Right ventricle myocardium inferior (tissue), 1 donor: ENCODE data around the gene SPDYE2B. TPM values are rescaled to one million over a fixed set of nuclear protein-coding genes. Genes with fewer than 3 reads are reported as not detected.
A peak's percentile ranks its signal among the peaks of the same experiment; 100 is the strongest.
"Not testable (repeated sequence)": the region's sequence is repeated elsewhere in the genome, so short reads cannot be mapped to it uniquely, and the experiment has no call there.

Experiments
- ATAC-seq: fragments of 200-7000 bp; cut with Tn5 transposase; one replicate; pipeline ENCODE4 v1.9.1; 2020; ENCODE audit warnings: mild to moderate bottlenecking, moderate library complexity
- DNase-seq: peaks from one replicate; pipeline ENCODE4 v3.0.0; 2021; ENCODE audit errors: missing footprints
- intact Hi-C: fragments of 100-400 bp; cut with DNase I; formaldehyde crosslinking; loops from one replicate; pipeline ENCODE4 v1.11.0; 2022
- long read RNA-seq: library from polyadenylated mRNA; unstranded; transcript quantifications from one replicate; pipeline ENCODE4 v2.0.0, GENCODE V29; 2021
- total RNA-seq: library from RNA; stranded (reverse); fragmentation: NEBNext Ultra II Directional; extraction: Animal tissue kit (Norgen Biotek cat#: 25700); gene quantifications from one replicate; pipeline ENCODE4 v1.2.1, GENCODE V29; 2021
- donor health status: DM: no; HTN: yes; CAD: no; lungs with severe emphysema.

SPDYE2B gene, protein sequence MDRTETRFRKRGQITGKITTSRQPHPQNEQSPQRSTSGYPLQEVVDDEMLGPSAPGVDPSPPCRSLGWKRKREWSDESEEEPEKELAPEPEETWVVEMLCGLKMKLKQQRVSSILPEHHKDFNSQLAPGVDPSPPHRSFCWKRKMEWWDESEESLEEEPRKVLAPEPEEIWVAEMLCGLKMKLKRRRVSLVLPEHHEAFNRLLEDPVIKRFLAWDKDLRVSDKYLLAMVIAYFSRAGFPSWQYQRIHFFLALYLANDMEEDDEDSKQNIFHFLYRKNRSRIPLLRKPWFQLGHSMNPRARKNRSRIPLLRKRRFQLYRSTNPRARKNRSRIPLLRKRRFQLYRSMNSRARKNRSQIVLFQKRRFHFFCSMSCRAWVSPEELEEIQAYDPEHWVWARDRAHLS
- total RNA-seq, result not detected
- long read RNA-seq, result 0 reads

DNA sequence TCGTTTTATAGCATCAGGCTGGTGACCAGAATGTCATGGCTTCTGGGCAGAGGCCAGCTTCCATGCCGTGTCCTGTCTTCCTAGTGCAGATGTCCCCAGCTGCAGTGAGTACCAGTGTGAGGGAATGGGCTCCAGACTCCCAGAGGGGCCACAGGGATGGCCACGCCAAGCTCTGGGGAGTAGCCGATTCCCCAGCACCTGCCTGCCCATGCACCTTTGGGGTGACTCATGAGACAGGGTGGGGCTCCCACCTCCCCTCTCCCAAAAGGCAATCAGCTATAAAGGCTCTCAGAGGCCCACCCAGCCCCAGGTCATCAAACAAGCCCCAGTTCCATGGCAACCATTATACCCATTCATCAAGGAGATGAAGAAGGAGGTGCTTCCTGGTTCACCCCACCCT, at the start of gene SPDYE2B:
SPDYE2B (plus strand) TSS at position 396 of the 400 bp plus-strand sequence. CDS start 2,030 bp downstream, outside the sequence.
- peak; percentile 33 for ATAC-seq
- intact Hi-C loops, DNase-seq: not testable (repeated sequence)

GRCh38 chr7:102602317-102602716, 47.8 kb upstream of the SPDYE2B start:
- intact Hi-C loops, DNase-seq, ATAC-seq: not testable (repeated sequence)

GRCh38 chr7:102604431-102605145, 45.5 kb upstream of the SPDYE2B start:
- ATAC-seq, intact Hi-C loops, DNase-seq: not testable (repeated sequence)

DNA sequence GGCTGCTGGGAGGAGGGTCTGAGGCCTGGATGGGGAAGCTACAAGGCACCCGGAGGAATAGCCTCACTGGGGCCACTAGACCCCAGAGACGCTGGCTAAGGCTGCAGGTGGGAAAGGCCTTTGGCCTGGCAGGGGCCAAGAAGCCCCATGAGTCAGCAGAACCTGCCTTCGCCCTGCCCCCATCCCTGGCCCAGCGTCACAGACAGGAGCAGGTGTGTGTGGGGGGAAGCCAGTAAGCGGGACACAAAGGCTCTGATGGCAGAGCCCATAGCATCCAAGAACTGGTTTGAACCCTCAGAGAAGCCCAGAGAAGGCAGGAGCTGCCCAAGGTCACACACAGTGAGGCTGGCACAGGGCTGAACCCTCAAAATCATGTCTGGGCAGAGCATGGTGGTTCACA, 43.3 kb upstream of the SPDYE2B start:
- DNase-seq, ATAC-seq, intact Hi-C loops: not testable (repeated sequence)

- intact Hi-C loops, DNase-seq: not testable (repeated sequence)
Observed at GRCh38 chr7:102609734-102610133, 40.4 kb upstream of the SPDYE2B start.

DNA sequence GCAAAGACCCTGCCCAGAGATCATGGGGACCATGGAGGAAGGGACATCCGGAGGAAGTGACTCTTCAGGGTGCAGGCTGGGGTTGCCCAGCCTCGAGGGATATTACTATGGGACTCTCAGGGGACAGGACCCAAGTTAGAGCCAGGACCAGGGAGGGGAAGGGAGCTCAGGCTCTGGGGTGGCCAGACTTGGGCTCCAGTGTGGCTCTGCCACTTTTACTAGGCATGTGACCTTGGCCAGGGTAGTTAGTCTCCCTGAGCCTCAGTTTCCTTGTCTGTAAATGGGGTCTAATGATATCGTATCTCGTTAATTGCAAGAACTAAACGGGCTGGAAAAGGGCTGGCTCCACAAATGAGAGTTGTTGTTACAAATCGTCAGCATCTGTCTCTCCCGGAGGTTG, 39.7 kb upstream of the SPDYE2B start:
- DNase-seq, intact Hi-C loops, ATAC-seq: not testable (repeated sequence)

More at GRCh38 chr7:102609734-102610133, 40.4 kb upstream of the SPDYE2B start:
- not testable (repeated sequence) for ATAC-seq

GRCh38 chr7:102611013-102611674, 39.0 kb upstream of the SPDYE2B start:
- intact Hi-C loops, DNase-seq: not testable (repeated sequence)
- ATAC-seq, result peak; percentile 81

DNA sequence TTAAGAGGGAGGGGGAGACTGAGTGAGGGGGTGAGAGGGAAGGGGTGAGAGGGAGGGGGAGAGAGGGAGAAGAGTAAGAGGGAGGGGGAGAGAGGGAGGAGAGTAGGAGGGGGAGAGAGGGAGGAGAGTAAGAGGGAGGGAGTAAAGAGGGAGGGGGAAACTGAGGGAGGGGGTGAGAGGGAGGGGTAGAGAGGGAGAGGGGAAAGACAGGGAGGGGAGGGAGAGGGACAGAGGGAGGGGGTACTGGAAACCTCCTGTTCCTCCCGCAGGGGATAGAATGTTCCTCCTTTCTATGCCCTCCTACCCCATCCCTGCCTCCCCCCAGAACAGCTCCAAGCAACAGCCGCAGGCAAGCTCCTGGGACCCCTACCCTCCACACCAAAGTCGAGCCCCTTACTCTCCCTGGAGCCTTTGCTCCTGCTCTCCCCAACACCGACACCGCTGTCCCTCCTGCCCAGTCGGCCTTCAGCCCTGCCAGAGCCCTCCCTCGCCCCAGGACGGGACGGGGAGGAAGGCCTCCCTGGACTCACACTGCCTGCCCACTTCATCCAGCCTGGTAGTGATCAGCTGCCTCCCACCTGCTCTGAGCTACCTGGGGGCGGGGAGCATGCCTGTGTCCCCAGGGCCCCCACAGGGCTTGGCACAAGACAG, 38.3 kb upstream of the SPDYE2B start:
- intact Hi-C loops, ATAC-seq: not testable (repeated sequence)
- peak; percentile 69 for DNase-seq

- ATAC-seq, intact Hi-C loops, DNase-seq: not testable (repeated sequence)
Observed at GRCh38 chr7:102613575-102614345, 36.4 kb upstream of the SPDYE2B start.

- DNase-seq, ATAC-seq, intact Hi-C loops: not testable (repeated sequence)
Observed at GRCh38 chr7:102614346-102614697, 35.8 kb upstream of the SPDYE2B start.

GRCh38 chr7:102614873-102615272, 35.2 kb upstream of the SPDYE2B start:
- intact Hi-C loops, DNase-seq, ATAC-seq: not testable (repeated sequence)

DNA sequence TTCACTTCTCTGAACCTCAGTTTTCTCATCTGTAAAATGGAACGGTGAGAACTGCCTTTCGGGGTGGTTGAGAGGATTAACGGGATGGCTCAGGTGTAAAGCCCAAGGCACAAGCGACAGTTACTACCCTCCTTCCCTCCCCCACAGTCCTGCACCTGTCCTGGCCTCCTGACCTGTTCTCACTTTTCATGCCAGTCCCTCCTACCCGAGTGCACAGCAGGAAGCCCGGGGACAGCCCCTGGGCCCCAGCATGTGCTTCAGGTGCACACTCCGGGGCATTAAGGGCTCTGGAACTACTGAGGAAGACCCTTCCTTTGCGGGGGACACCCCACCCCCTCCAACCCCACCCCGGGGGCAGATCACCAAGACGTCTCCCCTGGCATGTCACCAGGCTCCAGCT, 34.2 kb upstream of the SPDYE2B start:
- DNase-seq, ATAC-seq, intact Hi-C loops: not testable (repeated sequence)

GRCh38 chr7:102616507-102617125, 33.5 kb upstream of the SPDYE2B start, which contains the start of gene RASA4:
Gene RASA4, minus strand, starts transcription at chr7:102616756. Its CDS starts 67 bp downstream, at chr7:102616689.
- intact Hi-C loops, result not testable (repeated sequence)

GRCh38 chr7:102618122-102618521, 32.0 kb upstream of the SPDYE2B start:
- ATAC-seq, intact Hi-C loops: not testable (repeated sequence)
- peak; percentile 40 for DNase-seq

More at GRCh38 chr7:102616507-102617125, 33.5 kb upstream of the SPDYE2B start, which contains the start of gene RASA4:
- ATAC-seq, result peak; percentile 95
- peak; percentile 85 for DNase-seq

DNA sequence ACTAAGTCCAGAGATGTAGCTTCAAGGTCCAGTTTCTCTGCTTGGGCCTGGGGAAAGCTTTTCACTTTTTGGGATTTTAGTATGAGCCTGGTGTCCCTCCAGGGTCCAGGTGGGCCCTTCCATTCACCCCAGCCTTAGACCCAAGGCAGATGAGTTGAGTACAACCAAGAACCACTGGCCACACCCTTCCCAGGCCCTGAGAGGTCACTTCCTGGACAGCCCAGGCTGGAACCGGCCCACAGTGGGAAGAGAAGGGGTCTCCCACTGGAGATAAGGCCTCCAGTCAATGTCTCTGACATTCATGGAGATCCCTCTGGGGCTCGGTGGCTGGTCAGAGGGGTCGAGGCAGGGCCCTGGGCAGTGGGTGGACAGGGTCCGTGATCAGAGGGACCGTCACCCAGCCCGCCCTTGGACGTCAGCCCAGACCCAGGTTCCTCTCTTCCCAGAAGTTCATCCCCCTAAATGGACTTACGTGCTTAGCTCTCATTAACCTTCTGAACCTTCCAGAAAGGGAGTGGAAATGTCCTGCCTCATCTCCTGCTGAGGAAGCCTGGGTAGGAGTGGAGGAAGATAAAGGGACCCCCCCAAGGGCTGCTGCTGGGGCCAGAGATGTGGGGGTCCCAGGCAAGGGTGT, 22.7 kb upstream of the SPDYE2B start:
- intact Hi-C loops, DNase-seq: not testable (repeated sequence)
- peak; percentile 23 for ATAC-seq

DNA sequence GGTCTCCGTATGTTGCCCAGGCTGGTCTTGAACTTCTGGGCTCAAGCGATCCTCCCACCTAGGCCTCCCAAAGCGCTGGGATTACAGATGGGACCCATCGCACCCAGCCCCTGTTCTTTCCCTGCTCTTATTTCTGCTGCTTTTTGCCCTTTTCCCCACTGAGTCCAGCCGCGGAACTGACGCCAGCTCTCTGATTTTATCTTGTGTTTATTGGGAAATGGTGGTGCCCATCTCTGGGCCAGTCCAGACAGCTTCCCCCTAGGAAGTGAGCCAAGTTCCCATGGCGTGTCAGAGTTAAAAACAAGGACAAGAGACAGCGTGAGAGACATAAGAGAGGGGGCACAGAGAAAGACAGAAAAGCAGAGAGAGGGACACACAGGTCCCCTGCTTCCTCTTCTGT, 19.5 kb upstream of the SPDYE2B start:
- DNase-seq, result peak; percentile 37
- intact Hi-C loops, ATAC-seq: not testable (repeated sequence)

- peak; percentile 25 for DNase-seq
- intact Hi-C loops, ATAC-seq: not testable (repeated sequence)
Observed at GRCh38 chr7:102634299-102634698, 15.8 kb upstream of the SPDYE2B start.
